ENCODE measurements around the gene LPCAT1.
"Not testable (repeated sequence)": the region's sequence is repeated elsewhere in the genome, so short reads cannot be mapped to it uniquely, and the experiment has no call there.

The LPCAT1 gene

DNA sequence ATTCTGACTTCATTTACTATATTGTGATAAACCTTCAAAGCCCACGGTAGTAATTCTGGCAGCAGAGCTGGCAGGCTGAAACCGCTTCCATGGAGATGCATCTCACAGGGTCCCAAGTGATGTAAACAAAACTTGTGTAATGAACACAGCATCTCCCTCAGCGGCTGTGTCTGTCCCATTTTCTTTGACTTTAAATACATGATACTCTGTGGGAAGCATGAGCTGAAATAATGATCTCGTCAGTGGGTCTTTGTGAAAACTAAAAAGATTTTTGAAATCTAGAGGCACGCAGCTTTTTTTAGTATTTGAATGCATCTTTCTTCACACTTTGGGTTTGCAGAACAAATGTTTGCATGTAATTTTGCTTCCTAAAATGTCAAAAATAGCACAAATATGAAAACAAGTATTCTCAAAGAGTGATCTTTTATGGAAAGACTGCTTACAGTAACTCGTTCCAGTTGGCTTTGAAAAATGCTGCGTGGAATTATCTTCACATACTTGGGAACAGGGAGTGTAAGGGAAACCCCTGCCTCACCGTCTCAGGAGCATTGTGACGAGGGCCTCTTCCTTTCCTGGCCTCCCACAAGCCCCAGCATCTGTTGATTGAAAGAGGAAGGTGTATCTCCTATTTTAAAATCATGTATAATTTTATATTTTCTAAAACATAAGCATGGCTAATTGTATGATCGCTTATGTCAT is 18.1 kb upstream of the LPCAT1 start:
- DNase-seq (ENCODE audit: low read depth, low spot score), result no peak

DNA sequence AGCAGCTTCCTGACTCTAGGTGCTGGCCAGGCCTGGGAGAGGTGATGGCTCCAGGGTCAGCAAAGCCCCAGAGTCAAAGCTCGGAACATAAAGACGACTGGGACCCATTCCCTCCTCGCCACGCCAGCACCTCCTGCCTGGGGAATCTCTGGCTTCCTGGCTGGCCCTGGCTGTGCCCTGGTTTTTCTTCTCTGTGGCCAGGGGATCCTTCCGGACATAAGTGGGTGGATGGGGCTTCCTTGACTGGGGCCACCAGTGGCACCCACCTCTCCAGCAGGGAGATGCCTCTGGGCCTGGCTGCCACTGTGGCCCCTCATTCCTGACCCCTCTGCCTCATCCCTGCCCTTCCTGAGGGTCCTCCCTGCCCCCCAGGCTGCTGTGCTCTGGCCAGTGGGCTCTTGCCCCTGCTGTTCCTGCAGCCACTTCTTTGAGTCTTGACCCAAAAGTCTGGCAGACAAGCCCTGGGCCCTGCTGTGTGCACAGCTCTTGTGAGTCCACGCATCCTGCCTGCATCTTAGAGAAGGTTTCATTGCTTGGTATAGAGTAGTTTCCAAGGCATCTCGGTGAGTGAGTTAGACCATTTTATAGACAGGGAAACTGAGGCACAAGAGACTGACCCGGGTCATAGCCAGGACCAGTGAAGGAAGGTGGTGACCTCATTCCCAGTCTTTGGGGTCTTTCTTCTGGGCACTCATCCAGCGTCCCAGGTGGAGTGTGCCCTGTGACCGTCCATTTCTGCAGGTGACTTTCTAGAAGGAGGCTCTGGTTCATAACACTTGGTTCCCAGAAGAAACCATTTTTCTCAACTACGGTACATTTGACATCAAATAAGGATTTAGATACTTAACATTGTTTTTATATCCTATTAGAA is 17.3 kb upstream of the LPCAT1 start:
- DNase-seq (ENCODE audit: low read depth, low spot score), result no peak

DNA sequence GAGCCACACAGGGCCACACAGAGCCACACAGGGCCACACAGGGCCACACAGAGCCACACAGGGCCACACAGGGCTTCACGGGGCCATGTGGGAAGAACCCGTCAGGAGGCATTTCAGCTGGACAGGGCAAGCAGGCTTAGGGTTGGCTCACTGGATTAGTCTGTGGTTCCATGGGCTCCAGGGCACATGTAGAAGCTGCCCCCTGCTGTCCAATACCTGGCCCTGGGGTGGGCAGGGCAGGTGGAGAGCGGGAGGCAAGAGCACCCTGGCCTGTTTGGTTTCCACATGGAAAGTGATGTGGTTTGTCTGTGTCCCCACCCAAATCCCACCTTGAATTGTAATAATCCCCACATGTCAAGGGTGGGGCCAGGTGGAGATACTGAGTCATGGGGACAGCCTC is 16.4 kb upstream of the LPCAT1 start:
- DNase-seq (ENCODE audit: low read depth, low spot score), result no peak

DNA sequence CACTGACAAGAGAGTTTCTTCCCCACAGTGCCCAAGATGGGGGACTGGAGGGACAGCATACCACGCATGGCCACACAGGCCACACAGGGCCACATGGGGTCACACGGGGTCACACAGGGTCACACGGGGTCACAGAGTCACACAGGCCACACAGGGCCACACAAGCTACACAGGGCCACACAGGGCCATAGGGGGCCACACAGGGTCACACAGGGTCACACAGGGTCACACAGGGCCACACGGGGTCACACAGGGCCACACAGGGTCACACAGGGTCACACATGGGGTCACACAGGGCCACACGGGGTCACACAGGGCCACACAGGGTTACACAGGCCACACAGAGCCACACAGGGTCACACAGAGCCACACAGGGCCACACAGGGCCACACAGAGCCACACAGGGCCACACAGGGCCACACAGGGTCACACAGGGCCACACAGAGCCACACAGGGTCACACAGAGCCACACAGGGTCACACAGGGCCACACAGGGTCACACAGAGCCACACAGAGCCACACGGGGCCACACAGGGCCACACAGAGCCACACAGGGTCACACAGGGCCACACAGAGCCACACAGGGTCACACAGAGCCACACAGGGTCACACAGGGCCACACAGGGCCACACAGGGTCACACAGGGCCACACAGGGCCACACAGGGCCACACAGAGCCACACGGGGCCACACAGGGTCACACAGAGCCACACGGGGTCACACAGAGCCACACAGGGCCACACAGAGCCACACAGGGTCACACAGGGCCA is 15.8 kb upstream of the LPCAT1 start:
- DNase-seq (ENCODE audit: low read depth, low spot score), result not testable (repeated sequence)

DNA sequence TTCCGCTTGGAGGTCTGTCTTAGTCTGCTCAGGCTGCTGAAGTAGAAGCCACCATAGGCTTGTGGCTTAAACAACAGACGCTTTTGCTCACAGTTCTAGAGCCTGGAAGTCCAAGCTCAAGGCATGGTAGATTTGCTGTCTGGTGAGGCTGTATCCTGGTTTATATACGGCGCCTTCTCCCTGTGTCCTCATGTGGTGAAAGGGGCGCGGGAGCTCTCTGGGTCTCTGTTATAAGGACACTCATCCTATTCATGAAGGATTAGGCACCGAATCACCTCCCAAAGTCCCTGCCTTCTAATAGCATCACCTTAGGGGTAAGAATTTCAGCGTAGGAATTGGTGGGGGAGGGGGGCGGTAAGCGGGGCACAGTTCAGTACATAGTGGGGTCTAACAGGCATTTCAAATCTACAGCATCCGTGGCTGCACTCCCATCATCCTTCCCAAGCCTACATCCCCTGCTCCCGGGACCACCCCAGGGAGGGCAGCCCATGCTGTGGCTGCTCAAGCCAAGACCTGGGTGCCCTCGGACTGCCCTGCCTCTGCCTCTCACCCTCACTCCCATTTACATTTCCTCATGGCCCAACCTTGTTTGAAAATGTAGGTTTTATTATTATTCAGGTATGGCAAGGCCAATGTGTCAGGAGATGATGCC is 15.1 kb upstream of the LPCAT1 start:
- no peak for DNase-seq (ENCODE audit: low read depth, low spot score)

DNA sequence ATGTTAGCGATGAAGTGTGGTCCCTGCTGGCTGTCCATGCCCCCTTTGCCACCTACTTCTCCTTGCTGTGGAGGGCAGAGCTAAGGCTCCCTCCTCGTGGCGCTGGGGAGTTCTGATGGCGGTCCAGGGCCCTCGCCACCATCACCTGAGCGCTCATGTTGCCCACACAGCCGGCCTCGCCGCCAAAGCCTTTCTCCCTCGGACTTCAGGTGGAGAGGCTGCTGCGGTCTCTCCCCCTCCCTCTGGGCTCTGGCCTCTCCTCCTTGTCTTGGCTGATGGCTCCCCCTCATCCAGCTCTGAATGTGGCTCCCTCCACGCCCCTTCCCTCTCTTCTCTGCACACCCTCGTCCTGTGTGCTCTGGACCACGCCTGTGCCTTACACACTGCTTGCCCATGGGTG is 14.5 kb upstream of the LPCAT1 start:
- DNase-seq (ENCODE audit: low read depth, low spot score), result no peak

DNA sequence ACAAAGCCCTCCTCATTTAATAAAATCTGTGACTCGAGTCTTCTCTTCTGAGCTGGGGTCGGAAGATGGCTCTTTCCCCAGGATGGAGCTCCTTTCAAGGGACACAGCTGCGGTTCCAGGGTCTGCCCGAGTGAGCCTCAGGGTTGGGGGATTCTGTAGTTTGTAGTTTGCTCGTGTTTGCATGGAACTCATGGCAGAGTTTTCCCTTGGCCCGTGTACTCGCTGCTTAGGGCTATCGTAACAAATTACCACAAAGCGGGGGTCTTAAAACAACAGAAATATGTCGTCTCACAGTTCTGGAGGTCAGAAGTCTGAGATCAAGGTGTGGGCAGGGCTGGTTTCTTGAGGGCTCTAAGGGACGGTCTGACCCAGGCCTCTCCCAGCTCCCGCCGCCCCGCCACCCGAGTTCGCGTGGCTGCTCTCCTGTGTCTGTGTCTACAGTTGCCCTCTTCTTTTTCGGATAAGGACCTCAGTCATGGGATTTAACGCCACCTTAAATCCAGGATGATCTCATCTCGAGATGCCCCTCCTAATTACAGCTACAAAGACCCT is 13.9 kb upstream of the LPCAT1 start:
- DNase-seq (ENCODE audit: low read depth, low spot score), result no peak

DNA sequence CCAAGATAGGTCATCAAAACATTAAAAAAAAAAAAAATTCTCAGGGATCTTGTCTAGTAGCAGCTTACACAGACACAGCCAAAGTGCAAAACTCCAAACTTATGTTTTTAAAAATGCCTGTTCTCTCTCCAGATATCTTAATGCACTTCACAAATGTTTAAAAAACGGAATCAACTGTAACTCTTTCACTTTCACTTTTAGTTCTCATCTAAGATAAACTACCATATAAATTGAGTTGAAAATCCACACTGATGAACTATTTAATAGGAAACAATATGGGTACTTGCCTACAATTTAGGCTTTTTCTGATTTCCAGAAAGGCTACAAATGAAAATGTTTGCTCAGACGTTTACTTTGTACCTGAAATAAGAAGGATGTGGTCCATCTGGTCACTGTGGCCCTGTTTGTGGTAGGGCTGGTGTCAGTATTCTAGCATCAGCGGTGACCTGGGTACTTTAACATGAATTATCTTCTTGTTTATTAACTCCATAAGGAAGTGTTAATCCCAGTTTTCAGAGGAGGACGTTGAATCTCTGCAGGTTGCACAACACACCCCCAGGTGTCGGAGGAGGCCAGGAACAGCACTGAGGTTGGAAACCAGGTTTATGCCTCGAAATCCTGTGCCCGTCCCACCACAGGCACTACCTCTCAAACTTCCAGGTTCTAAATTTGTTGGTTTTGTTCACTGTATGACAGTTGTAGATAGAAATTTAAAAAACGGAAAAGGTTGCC is 13.3 kb upstream of the LPCAT1 start:
- DNase-seq (ENCODE audit: low read depth, low spot score), result no peak

DNA sequence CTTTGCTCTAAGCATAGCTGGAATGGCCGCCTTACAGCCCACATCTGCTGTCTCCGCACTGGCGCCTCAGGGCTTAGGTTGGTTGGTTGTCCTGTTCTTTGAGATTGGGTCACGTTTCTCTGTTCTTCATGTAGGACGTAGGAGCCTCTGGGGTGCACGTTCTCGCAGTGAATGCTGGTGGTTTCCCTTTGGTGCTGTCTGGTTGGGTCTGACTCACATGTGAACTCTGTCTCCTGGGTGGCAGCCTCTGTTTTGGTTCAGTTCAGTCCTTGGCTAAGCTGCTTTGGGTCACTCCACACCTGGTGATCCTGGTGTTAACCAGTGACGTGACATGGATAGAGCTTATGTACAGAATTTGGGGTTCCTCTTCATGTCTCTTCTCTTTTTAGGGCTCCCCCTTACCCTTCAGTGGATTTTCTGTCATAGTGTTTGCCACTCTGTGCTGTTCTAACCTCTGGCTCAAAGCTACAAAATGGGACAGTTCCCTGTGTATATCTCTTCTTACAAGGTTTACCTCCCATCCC is 12.6 kb upstream of the LPCAT1 start:
- no peak for DNase-seq (ENCODE audit: low read depth, low spot score)

DNA sequence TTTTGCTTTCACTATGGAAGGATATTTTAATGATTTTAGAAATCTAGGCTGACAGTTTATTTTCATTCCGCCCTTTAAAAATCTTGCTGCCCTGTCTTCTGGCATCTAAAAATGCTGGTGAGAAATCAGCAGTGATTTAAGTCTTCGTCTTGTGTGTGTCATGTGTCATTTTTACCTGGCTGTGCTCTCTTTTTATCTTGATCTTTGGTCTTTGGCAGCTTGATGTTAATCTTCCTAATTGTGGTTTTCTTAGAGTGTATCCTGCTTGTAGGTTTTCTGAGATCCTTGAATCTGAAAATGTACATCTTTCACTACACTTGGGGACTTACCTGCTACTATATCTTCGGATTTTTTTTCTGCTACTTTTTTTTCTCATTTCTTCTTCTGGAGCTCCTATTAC is 11.9 kb upstream of the LPCAT1 start:
- DNase-seq (ENCODE audit: low read depth, low spot score), result no peak

DNA sequence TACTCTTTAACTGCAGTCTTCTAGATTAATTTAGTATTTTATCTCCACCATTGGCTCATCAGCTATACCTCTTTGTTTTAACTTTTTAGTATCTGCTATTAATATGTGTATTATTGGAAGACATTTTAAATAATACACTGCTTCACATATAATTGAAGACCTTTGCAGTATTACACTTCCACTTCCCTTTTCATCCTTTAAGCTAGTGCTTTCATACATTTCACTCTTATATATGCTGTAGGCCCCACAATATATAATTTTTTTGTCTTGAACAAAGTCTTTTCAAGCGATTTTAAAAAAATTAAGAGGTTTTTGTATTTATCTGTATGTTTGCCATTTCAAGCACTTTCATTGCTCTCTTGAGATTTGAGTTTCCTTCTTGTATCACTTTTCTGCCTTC is 8.6 kb upstream of the LPCAT1 start:
- DNase-seq (ENCODE audit: low read depth, low spot score), result no peak

DNA sequence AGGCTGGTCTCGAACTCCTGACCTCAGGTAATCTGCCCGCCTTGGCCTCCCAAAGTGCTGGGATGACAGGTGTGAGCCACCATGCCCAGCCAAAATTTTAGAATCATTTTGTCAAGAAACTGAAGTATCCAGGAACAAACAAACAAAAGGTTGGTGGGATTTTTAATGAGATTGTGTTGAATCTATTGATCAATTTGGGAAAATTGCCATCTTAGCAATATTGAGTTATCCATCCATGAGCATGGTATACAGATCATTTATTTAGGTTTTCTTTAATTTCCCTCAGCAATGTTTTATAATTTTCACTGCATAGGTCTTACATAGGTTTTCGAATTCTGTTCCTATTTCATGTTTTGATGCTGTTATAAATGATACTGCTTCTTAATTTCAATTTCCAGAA is 5.7 kb upstream of the LPCAT1 start:
- DNase-seq (ENCODE audit: low read depth, low spot score), result no peak

DNA sequence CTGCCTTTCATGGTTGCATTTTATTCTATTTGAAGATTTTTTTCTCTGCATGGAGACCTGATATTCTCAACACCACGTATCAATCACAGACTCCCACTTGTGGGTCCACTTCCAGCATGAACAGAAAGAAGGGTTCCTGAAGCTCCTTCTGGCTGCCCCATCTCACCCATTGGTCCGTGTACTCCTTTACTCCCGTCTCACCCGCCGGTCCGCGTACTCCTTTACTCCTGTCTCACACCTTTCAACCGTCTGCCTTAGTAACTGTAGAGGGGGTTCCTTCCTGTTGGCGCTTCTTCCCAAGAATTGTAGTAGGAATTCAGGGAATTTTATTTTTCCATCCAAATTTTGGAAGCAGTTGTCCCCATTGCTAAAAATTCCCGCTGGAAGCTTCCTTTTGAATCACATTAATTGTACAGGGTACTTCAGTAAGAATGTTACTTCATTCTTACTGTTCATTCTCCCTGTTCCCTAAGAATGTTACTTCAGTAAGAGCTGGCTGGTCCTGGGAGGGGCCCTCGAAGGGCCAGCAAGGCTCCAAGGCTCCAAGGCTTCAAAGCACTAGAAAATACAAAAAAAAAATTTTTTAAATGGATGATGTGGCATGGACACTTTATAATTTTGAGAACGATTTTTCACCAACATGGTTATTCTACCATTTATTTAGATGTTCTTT is 3.9 kb upstream of the LPCAT1 start:
- DNase-seq (ENCODE audit: low read depth, low spot score), result no peak

DNA sequence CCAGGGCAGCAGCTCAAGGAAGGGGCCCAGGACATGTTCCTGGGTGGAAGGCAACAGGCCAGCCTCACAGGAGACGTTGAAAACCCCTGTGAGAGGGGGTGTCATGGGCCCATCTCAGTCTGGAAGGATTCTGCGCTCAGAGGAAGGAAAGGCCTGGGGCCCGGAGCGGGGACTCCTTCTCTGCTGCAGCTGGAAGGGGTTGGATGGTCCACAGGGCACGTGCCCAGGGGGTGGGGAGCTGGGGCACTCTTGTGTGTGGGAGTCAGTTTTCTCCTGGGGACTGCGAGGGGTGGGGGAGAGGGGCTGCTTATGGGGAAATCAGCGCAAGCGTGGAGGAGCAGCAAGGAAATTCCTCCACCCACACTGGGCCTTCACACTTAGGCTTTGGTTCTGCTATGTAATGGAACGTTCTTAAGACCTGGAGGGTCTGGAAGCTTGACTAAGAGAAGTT is 2.9 kb upstream of the LPCAT1 start:
- no peak for DNase-seq (ENCODE audit: low read depth, low spot score)

DNA sequence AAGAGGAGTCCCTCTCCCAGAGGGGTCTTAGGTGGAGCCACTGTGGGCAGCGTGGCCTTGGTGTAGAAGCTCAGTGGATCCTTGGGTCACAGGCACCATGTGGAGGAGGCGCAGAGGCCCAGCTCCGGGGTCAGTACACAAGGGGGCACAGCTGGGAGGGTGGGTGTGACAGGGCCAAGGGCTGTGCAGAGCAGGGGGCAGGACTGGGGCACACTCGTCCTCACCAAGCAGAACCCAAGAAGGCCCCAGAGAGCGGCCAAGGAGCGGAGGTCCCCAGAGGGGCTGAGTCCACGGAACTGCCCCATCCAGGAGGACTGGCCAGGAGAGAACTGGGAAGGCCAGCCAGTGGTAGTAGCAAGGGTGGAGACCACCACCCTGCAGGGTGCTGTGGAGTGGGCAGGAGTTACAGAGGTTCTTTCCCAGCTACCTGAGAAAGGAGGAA is 2.5 kb upstream of the LPCAT1 start:
- no peak for DNase-seq (ENCODE audit: low read depth, low spot score)

DNA sequence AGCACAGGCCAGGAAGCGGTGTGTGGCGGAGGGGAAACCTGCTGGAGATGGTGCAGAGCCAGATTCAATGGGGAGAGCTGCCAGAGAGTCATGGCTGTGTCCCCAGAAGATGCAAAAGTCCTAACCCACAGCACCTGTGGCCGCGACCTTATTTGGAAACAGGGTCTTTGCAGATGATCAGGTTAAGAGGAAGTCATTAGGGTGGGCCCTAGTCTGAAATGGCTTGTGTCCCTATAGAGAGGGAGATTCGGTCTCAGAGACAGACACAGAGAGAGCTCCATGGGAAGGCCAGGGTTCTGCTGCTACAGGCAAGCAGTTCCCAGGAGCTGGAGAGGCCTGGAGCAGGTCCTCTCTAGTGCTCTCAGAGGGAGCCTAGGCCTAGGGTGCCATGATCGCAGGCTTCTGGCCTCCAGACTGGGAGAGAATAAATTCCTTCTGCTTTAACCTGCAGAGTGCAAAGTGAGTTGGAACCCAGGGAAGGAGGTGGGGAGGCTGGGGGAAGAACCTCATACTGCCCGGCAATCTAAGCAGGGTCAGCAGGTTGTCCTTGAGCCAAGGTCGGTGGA is 1.9 kb upstream of the LPCAT1 start:
- no peak for DNase-seq (ENCODE audit: low read depth, low spot score)

DNA sequence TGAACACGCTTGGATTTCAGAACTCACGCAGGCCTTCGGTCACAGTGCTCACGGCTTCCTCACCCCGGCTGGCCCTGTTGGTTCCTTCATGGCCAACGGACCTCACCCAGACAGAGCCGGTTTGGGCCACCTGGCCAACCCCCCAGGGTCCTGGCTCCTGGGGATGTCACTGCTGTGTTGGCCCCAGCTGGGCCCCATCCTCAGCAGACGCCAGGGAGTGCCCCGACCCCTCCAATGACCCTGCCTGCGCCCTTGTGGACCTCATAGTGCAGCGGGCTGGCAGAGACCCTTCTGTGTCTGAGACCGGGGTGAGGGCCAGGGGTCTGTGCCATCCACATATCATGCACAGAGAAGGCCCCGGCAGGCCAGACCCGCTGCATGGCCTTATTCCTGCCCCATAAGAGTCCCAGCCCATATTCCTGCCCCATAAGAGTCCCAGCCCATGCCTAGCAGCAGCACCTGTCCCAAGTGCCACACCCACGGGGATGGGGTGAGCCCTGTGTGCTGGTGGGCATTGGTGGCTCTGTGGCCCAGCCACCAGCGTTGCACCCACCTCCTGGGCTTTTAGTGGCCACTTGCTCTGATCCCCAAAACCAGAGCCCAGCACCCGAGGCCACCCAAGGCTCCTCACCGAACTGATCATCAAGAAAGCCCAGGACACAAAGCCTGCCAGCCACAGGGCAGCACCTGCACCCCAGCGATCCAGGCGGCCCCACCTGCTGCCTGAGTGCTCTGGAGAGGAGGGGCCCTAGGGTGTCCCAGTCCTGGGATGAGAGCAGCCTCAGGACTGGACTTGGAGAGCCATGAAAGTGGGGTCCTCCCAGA is 1.3 kb upstream of the LPCAT1 start:
- DNase-seq (ENCODE audit: low read depth, low spot score), result no peak

DNA sequence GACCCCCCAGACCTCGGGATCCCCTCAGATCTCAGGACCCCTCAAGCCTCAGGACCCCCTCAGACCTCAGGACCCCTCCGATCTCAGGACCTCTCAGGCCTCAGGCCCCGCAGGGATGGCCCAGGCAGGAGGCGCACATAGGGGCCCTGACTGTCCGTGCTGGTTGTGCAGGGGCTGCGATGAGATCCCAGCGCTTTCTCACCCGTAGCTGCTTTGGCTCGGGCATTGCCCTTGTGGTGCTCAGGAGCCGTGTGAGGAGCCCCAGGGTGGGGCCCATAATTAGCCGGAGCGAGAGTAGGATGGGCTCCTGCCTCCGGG is 680 bp upstream of the LPCAT1 start:
- DNase-seq (ENCODE audit: low read depth, low spot score), result no peak

DNA sequence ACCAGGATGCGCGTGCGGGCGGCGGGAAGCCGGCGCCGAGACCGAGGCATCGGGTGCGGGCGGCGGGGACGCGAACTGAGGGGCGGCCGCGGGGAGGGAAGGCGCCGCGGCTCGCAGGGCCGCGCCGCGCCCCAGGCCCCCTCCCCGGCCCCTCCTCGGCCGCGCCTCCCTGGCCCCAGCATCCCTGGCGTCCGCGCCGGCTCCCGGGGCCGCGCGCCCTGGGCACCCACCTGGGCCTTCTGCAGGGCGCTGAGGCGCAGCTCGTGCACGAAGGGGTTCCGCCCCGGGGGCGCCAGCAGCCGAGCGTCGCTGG is 324 bp downstream of the LPCAT1 start:
- no peak for DNase-seq (ENCODE audit: low read depth, low spot score)
